ENCODE data around the gene STIM2.

Gene STIM2

GRCh38 chr4:27042411-27042810 lies 181.8 kb downstream of the STIM2 start:
- no peak for DNase-seq (ENCODE audit: low spot score)

GRCh38 chr4:27043200-27043599 lies 182.6 kb downstream of the STIM2 start:
- DNase-seq (ENCODE audit: low spot score) = no peak

GRCh38 chr4:27046851-27047250 lies 186.2 kb downstream of the STIM2 start:
- no peak for DNase-seq (ENCODE audit: low spot score)

- DNase-seq (ENCODE audit: low spot score) = peak; percentile 28
Measured at GRCh38 chr4:27048429-27049238, 188.0 kb downstream of the STIM2 start.

GRCh38 chr4:27049239-27049829 lies 188.7 kb downstream of the STIM2 start:
- DNase-seq (ENCODE audit: low spot score) = no peak

- no peak for DNase-seq (ENCODE audit: low spot score)
Measured at GRCh38 chr4:27050731-27051130, 190.1 kb downstream of the STIM2 start.

GRCh38 chr4:27055221-27055760 lies 194.7 kb downstream of the STIM2 start:
- no peak for DNase-seq (ENCODE audit: low spot score)

- no peak for DNase-seq (ENCODE audit: low spot score)
Measured at GRCh38 chr4:27056281-27056680, 195.6 kb downstream of the STIM2 start.

- no peak for DNase-seq (ENCODE audit: low spot score)
Measured at GRCh38 chr4:27057053-27057452, 196.4 kb downstream of the STIM2 start.

- DNase-seq (ENCODE audit: low spot score) = no peak
Measured at GRCh38 chr4:27057662-27058061, 197.0 kb downstream of the STIM2 start.

GRCh38 chr4:27058819-27059406 lies 198.3 kb downstream of the STIM2 start:
- DNase-seq (ENCODE audit: low spot score) = no peak

GRCh38 chr4:27059446-27059845 lies 198.8 kb downstream of the STIM2 start:
- DNase-seq (ENCODE audit: low spot score) = no peak

- no peak for DNase-seq (ENCODE audit: low spot score)
Measured at GRCh38 chr4:27062256-27062655, 201.6 kb downstream of the STIM2 start.

- no peak for DNase-seq (ENCODE audit: low spot score)
Measured at GRCh38 chr4:27066591-27066990, 205.9 kb downstream of the STIM2 start.

GRCh38 chr4:27068151-27068867 lies 207.7 kb downstream of the STIM2 start:
- DNase-seq (ENCODE audit: low spot score) = no peak

All from HuH-7.5 (cell line).